ENCODE data around the gene PARD6G. TPM values are rescaled to one million over a fixed set of nuclear protein-coding genes. Genes with fewer than 3 reads are reported as not detected.

PARD6G gene
- total and polyA plus RNA-seq, 2 of the 13 experiments (the other 11 are each of a cell fraction or from before 2014, with no cell fraction given) = 3.6 to 7.4 TPM

DNA sequence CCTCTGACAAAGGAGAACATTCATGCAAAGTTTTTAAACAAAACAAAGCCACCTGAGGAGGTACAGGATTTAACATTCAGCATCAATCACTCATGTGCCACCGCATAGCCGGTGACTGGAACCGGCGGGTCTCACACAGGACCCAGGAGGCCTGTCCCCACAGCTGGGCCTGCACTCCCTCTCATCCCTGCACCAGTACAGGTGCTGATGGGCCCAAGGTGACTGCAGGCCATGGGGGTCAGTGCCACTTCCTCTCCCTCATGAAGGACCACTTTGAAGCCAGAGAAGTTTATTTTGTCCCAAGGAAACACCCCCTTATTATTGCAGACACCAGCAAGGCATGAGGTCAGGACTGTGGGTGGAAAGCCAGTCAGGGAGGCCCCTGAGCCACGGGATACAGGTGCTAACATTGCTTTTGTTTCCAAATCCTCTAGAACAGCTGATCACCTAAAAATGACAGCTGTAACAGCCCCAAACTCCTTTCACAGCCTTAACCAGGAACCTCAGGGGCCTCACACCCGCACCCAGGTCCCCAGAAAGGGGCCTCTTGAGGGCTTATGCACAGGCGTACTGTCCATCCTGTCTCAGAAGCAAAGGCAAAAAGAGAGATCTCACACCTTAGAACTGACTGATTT lies 14.0 kb downstream of the PARD6G start:
- Histone ChIP-seq H3K9ac (ENCODE audit: insufficient read depth, low read depth, low read length) (no peak overlapping the region), H2AFZ (ENCODE audit: low read length) (no peak overlapping the region), H3K9me3 (ENCODE audit: low read length) (no peaks in the 10 kb centered on the region), H3K79me2 (ENCODE audit: insufficient read depth, low read length) (no peaks in the 10 kb centered on the region), H3K27ac (ENCODE audit: extremely low read length, insufficient read depth, low read length) (no peak overlapping the region), H3K4me2 (ENCODE audit: low read depth, low read length) (no peak overlapping the region), H3K4me3 (replicated peaks in 1 of 3; ENCODE audit: insufficient read depth in 1 of 3, low read depth in 2 of 3, low read length in 3 of 3) (no peak overlapping the region), H3K4me1 (ENCODE audit: insufficient read depth, low read length) (peaks cover 14% of the 10 kb centered on the region), H3K27me3 (ENCODE audit: control insufficient read depth in 1 of 2, insufficient read depth in 2 of 2, low read length in 2 of 2) (no peaks in the 10 kb centered on the region), H4K20me1 (ENCODE audit: insufficient read depth, low read length) (peaks cover 3% of the 10 kb centered on the region; the same call in 1 of the 2 replicates), H3K36me3 (replicated peaks in 1 of 2; ENCODE audit: control insufficient read depth in 1 of 2, insufficient read depth in 2 of 2, low read length in 2 of 2) (no peaks in the 10 kb centered on the region)
- no peak for FAIRE-seq
- in situ Hi-C loops (cut with HindIII; ENCODE audit: extremely low pct_ligation_motif_present, low pct_unique_long_range_greater_than_20kb) = no loop called here
- ChIA-PET CTCF (ENCODE audit: low intra/inter-chr PET ratio, low total read pairs) (no interaction called here), POLR2A (no interaction called here)
- no TSS peak for BruUV-seq (replicated peaks)
- DNase-seq (ENCODE audit: low spot score) = no peak
- intact Hi-C loops (cut with micrococcal nuclease; ENCODE audit: unreplicated experiment) = no loop called here
- no peak for ATAC-seq
- 93% methylated on average over 5 of the region's 7 CpGs for WGBS (ENCODE audit: low lambda C conversion rate)
- no peak for TF ChIP-seq ZNF337 (CRISPR knock-in tag; IDR thresholded peaks at IDR 0.05; ENCODE audit: borderline replicate concordance, low read depth)
- no peak for TF ChIP-seq HES4 (CRISPR knock-in tag; IDR thresholded peaks at IDR 0.05; ENCODE audit: borderline replicate concordance)
- TF ChIP-seq ZNF605 (CRISPR knock-in tag; IDR thresholded peaks at IDR 0.05) = no peak
- no peak for TF ChIP-seq JUN (CRISPR knock-in tag; IDR thresholded peaks at IDR 0.05)
- TF ChIP-seq KDM5A (IDR thresholded peaks at IDR 0.05; ENCODE audit: borderline replicate concordance, low read length) = no peak
- TF ChIP-seq AGO1 (IDR thresholded peaks at IDR 0.05; ENCODE audit: low read depth, low read length, poor library complexity, severe bottlenecking) = no peak
- TF ChIP-seq, protein P1, sequence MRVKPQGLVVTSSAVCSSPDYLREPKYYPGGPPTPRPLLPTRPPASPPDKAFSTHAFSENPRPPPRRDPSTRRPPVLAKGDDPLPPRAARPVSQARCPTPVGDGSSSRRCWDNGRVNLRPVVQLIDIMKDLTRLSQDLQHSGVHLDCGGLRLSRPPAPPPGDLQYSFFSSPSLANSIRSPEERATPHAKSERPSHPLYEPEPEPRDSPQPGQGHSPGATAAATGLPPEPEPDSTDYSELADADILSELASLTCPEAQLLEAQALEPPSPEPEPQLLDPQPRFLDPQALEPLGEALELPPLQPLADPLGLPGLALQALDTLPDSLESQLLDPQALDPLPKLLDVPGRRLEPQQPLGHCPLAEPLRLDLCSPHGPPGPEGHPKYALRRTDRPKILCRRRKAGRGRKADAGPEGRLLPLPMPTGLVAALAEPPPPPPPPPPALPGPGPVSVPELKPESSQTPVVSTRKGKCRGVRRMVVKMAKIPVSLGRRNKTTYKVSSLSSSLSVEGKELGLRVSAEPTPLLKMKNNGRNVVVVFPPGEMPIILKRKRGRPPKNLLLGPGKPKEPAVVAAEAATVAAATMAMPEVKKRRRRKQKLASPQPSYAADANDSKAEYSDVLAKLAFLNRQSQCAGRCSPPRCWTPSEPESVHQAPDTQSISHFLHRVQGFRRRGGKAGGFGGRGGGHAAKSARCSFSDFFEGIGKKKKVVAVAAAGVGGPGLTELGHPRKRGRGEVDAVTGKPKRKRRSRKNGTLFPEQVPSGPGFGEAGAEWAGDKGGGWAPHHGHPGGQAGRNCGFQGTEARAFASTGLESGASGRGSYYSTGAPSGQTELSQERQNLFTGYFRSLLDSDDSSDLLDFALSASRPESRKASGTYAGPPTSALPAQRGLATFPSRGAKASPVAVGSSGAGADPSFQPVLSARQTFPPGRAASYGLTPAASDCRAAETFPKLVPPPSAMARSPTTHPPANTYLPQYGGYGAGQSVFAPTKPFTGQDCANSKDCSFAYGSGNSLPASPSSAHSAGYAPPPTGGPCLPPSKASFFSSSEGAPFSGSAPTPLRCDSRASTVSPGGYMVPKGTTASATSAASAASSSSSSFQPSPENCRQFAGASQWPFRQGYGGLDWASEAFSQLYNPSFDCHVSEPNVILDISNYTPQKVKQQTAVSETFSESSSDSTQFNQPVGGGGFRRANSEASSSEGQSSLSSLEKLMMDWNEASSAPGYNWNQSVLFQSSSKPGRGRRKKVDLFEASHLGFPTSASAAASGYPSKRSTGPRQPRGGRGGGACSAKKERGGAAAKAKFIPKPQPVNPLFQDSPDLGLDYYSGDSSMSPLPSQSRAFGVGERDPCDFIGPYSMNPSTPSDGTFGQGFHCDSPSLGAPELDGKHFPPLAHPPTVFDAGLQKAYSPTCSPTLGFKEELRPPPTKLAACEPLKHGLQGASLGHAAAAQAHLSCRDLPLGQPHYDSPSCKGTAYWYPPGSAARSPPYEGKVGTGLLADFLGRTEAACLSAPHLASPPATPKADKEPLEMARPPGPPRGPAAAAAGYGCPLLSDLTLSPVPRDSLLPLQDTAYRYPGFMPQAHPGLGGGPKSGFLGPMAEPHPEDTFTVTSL (CRISPR knock-in tag; IDR thresholded peaks at IDR 0.05; ENCODE audit: borderline replicate concordance) = no peak
- no peak for TF ChIP-seq ZNF557 (CRISPR knock-in tag; IDR thresholded peaks at IDR 0.05)

Measured in HepG2 (cell line).